Measurements from ENCODE around the gene TEPSIN.
A peak's percentile ranks its signal among the peaks of the same experiment; 100 is the strongest.

Gene TEPSIN

DNA sequence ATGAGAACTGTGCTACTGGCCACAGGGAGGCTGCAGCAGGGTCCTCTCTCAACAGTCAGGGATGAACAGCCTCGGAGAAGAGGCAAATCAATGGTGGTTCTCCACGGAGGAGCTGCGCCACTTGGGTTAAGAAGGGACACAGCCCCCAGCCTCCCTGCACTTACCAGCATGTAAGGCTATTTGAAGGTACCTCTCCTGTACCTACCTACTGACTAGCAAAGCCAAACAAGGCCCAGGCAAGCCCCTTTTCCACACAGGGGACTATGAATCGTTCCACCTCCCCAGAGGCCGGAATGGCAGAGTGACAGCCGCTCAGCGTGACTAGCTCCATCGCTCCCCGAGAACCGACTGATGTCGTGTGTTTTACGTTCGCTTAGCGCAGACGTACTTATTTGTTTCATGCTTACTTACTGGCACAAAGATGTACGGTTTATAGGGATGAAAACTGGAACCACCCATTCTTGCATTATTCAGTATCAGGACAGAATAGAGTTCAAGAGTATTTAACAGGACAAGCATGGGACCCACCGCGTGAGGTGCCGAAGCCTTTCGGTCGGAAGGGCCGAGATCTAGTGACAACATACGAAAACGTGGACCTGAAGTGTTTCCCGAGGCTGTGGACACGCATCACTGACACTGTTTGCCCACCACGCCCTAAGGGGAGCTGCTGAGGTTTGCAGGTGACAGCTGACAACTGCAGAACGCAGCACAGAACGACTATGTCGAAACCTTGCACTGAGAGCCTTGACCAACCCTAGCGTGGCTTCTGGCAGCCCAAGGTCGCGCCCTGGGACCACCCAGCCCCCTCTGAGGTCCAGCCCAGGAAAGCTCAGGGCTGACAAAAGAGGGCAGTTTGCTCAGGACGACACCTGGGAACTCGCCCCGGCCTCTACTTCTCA is 1.0 kb downstream of the TEPSIN start:
- Histone ChIP-seq H3K9me3 (ENCODE audit: control extremely low read depth in 1 of 5, control insufficient read depth in 4 of 5, insufficient read depth in 2 of 5, low read depth in 1 of 5, low read length in 4 of 5) (no peaks in the 10 kb centered on the region), H3K4me1 (ENCODE audit: control extremely low read depth in 1 of 4, control insufficient read depth in 4 of 4, insufficient read depth in 4 of 4, low read length in 3 of 4) (peaks cover 6 to 44% (median 38%) of the 10 kb centered on the region in 4 experiments), H3K4me3 (ENCODE audit: control insufficient read depth in 1 of 7, extremely low read depth in 1 of 7, insufficient read depth in 4 of 7, low read depth in 2 of 7, low read length in 6 of 7) (peak overlapping the region; percentile 79 to 95 (median 89)), H3K36me3 (ENCODE audit: control insufficient read depth in 4 of 4, insufficient read depth in 4 of 4, low read length in 3 of 4) (peaks cover 2 to 37% (median 20%) of the 10 kb centered on the region in 4 experiments), H3K27me3 (replicated peaks in 2 of 5; ENCODE audit: control insufficient read depth in 4 of 5, insufficient read depth in 5 of 5, low read length in 4 of 5) (no peaks in the 10 kb centered on the region), H3K27ac (ENCODE audit: insufficient read depth in 1 of 2, low read depth in 1 of 2, low read length in 2 of 2, poor library complexity in 1 of 2, severe bottlenecking in 2 of 2) (peak overlapping the region; percentile 66 to 85)
- 66% methylated on average over 33 of the region's 36 CpGs for WGBS (ENCODE audit: insufficient coverage)
- no peak for DNase-seq
- ChIA-PET CTCF (interaction anchor here (0.6 to 2.0 kb wide), 6 partner anchors 7 to 97 kb away, joined by 3 to 7 read pairs (median 3); no protein-coding TSS in a partner anchor), POLR2A (interaction anchor here (0.6 to 1.2 kb wide), 3 partner anchors 13 to 49 kb away, joined by 3 to 4 read pairs (median 3); no protein-coding TSS in a partner anchor)

GRCh38 chr17:81236784-81237183 is 2.1 kb downstream of the TEPSIN start:
- Histone ChIP-seq H3K27me3 (replicated peaks in 2 of 5; ENCODE audit: control insufficient read depth in 4 of 5, insufficient read depth in 5 of 5, low read length in 4 of 5) (no peaks in the 10 kb centered on the region), H3K4me3 (ENCODE audit: control insufficient read depth in 1 of 7, extremely low read depth in 1 of 7, insufficient read depth in 4 of 7, low read depth in 2 of 7, low read length in 6 of 7) (no peak overlapping the region), H3K4me1 (ENCODE audit: control extremely low read depth in 1 of 4, control insufficient read depth in 4 of 4, insufficient read depth in 4 of 4, low read length in 3 of 4) (peaks cover 6 to 33% (median 29%) of the 10 kb centered on the region in 4 experiments), H3K36me3 (ENCODE audit: control insufficient read depth in 4 of 4, insufficient read depth in 4 of 4, low read length in 3 of 4) (peaks cover 2 to 48% (median 28%) of the 10 kb centered on the region in 4 experiments), H3K27ac (ENCODE audit: insufficient read depth in 1 of 2, low read depth in 1 of 2, low read length in 2 of 2, poor library complexity in 1 of 2, severe bottlenecking in 2 of 2) (no peak overlapping the region), H3K9me3 (ENCODE audit: control extremely low read depth in 1 of 5, control insufficient read depth in 4 of 5, insufficient read depth in 2 of 5, low read depth in 1 of 5, low read length in 4 of 5) (no peaks in the 10 kb centered on the region)
- 94% methylated on average over 15 of the region's 21 CpGs for WGBS (ENCODE audit: insufficient coverage)
- CTCF ChIA-PET = interaction anchor here (0.7 kb wide), 1 partner anchor 94 kb away, joined by 3 read pairs; no protein-coding TSS in a partner anchor
- POLR2A ChIA-PET = no interaction called here
- no peak for DNase-seq

DNA sequence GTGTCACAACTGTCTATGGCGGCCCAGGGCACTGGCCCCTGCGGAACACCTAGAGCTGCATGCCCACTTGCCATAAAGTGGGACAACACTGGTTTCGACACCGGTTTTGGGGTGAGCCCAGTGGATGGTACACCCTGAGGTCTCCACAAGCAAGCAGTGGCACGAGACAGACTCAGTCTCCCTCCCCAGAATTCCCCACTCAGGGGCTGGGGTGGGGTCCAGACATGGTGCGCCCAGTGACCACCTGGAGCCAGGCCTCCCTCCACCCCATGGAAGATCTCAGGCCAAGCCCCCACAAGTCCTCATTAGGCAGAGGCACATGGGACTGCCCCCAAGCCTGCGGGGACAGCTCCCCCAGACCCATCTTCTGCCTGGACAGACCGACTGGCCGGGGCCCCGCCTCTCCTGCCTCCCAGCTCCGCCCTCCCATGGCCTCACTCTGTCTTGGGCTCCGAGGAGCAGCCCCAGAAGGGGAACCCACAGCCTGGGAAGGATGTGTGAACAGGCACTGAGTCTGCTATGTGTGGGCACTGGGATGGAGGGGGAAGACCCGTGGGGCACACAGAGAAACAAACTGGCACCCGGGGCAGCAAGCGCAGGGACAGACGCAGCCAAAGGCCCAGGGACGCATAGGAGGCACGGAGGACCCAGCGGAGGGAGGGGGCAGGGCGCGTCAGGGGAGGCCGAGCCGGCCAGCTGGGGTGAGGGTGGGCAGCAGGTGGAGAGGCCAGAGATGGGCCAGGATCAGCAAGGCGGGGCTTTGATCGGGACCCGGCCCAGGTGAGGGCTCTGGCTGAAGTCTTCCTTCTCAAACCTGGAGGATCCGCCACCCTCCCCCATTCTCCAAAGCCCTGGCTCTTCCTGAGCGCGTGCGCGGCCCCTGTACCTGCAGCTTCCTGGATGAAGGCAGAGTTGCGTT is 2.8 kb downstream of the TEPSIN start:
- no peak overlapping the region for H3K27ac ChIP-seq (ENCODE audit: insufficient read depth in 1 of 2, low read depth in 1 of 2, low read length in 2 of 2, poor library complexity in 1 of 2, severe bottlenecking in 2 of 2)
- H3K36me3 ChIP-seq (ENCODE audit: control insufficient read depth in 4 of 4, insufficient read depth in 4 of 4, low read length in 3 of 4) = peaks cover 2 to 49% (median 31%) of the 10 kb centered on the region in 4 experiments
- H3K4me3 ChIP-seq (ENCODE audit: control insufficient read depth in 1 of 7, extremely low read depth in 1 of 7, insufficient read depth in 4 of 7, low read depth in 2 of 7, low read length in 6 of 7) = no peak overlapping the region
- POLR2A ChIA-PET = no interaction called here
- no peaks in the 10 kb centered on the region for H3K27me3 ChIP-seq (replicated peaks in 2 of 5; ENCODE audit: control insufficient read depth in 4 of 5, insufficient read depth in 5 of 5, low read length in 4 of 5)
- H3K4me1 ChIP-seq (ENCODE audit: control extremely low read depth in 1 of 4, control insufficient read depth in 4 of 4, insufficient read depth in 4 of 4, low read length in 3 of 4) = peaks cover 6 to 30% (median 27%) of the 10 kb centered on the region in 4 experiments
- CTCF ChIA-PET = interaction anchor here (0.7 kb wide), 1 partner anchor 93 kb away, joined by 3 read pairs; no protein-coding TSS in a partner anchor
- no peak for DNase-seq
- 94% methylated on average over 24 of the region's 32 CpGs for WGBS (ENCODE audit: insufficient coverage)
- H3K9me3 ChIP-seq (ENCODE audit: control extremely low read depth in 1 of 5, control insufficient read depth in 4 of 5, insufficient read depth in 2 of 5, low read depth in 1 of 5, low read length in 4 of 5) = no peaks in the 10 kb centered on the region

DNA sequence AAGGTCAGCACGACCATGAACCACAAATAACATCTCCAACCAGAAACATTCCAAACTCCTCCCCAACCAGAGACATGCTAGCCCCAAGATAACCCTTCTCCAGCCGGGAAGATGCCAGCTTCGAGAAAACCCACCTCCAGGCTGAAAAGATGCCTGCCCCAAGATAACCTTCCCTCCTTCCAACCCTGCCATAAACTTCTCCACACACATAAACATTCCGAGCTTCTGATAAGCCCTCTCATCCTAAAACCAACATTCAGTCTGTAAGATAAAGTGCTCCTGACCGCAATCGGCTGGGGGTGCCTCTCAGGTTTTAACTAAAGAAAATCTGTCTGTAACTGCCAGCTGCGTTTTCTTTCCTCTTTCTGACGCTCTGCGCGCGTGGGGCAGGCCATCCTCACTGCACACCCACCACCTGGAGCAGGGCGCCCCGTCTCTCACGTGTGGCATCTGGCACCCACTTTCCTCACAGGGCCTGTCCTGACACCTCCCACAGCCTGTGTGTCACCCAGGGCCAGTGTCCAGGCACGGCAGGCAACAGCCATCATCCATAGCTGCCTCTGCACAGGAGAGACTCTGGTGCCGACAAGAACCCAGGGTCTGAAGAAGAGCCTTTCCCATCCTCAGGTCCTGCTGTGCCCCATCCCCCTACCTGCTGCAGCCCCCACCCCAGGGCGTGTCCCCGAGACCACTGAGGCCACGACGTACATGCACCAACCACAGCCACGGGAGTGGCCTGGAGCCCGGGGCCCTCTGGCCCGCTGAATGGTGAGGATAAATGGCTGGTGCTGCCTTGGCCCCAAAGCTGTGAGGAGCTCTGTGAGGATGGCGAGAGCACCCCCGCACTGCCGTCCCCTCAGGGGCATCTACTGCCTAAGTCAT is 3.7 kb downstream of the TEPSIN start:
- POLR2A ChIA-PET = no interaction called here
- peaks cover 2 to 56% (median 37%) of the 10 kb centered on the region in 4 experiments for H3K36me3 ChIP-seq (ENCODE audit: control insufficient read depth in 4 of 4, insufficient read depth in 4 of 4, low read length in 3 of 4)

DNA sequence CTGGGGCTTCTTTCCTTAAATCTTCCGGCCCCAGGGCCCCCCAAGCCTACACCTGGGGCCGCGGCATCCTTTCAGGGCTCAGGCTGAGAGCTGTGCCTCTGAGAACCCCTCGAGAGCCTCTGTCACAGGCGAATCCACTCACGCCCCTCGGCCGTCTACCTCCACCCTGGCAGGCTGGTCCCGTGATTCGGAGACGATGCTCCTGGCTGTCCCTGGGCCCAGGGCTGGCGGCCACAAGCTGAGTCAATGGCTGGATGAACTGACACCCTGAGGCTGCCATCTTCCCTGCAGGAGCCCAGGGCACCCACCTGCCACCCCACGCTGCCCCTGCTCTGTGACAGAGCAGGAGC is 4.4 kb downstream of the TEPSIN start:
- no peak for DNase-seq
- ChIA-PET POLR2A (no interaction called here), CTCF (interaction anchor here (1.2 kb wide), 1 partner anchor 10 kb away, joined by 3 read pairs; no protein-coding TSS in a partner anchor)
- H3K36me3 ChIP-seq (ENCODE audit: control insufficient read depth in 4 of 4, insufficient read depth in 4 of 4, low read length in 3 of 4) = peaks cover 8 to 63% (median 44%) of the 10 kb centered on the region in 4 experiments
- no peak overlapping the region for H3K4me3 ChIP-seq (ENCODE audit: control insufficient read depth in 1 of 7, extremely low read depth in 1 of 7, insufficient read depth in 4 of 7, low read depth in 2 of 7, low read length in 6 of 7)
- 96% methylated on average over 13 of the region's 13 CpGs for WGBS (ENCODE audit: insufficient coverage)
- H3K27me3 ChIP-seq (replicated peaks in 2 of 5; ENCODE audit: control insufficient read depth in 4 of 5, insufficient read depth in 5 of 5, low read length in 4 of 5) = no peaks in the 10 kb centered on the region
- no peak overlapping the region for H3K27ac ChIP-seq (ENCODE audit: insufficient read depth in 1 of 2, low read depth in 1 of 2, low read length in 2 of 2, poor library complexity in 1 of 2, severe bottlenecking in 2 of 2)
- H3K9me3 ChIP-seq (ENCODE audit: control extremely low read depth in 1 of 5, control insufficient read depth in 4 of 5, insufficient read depth in 2 of 5, low read depth in 1 of 5, low read length in 4 of 5) = no peaks in the 10 kb centered on the region
- H3K4me1 ChIP-seq (ENCODE audit: control extremely low read depth in 1 of 4, control insufficient read depth in 4 of 4, insufficient read depth in 4 of 4, low read length in 3 of 4) = peaks cover 4 to 14% (median 13%) of the 10 kb centered on the region in 4 experiments

More for the DNA sequence above, 3.7 kb downstream of the TEPSIN start:
- H3K27me3 ChIP-seq (replicated peaks in 2 of 5; ENCODE audit: control insufficient read depth in 4 of 5, insufficient read depth in 5 of 5, low read length in 4 of 5) = no peaks in the 10 kb centered on the region
- H3K4me3 ChIP-seq (ENCODE audit: control insufficient read depth in 1 of 7, extremely low read depth in 1 of 7, insufficient read depth in 4 of 7, low read depth in 2 of 7, low read length in 6 of 7) = no peak overlapping the region
- DNase-seq = no peak
- peaks cover 4 to 21% (median 20%) of the 10 kb centered on the region in 4 experiments for H3K4me1 ChIP-seq (ENCODE audit: control extremely low read depth in 1 of 4, control insufficient read depth in 4 of 4, insufficient read depth in 4 of 4, low read length in 3 of 4)
- 98% methylated on average over 18 of the region's 26 CpGs for WGBS (ENCODE audit: insufficient coverage)
- no peaks in the 10 kb centered on the region for H3K9me3 ChIP-seq (ENCODE audit: control extremely low read depth in 1 of 5, control insufficient read depth in 4 of 5, insufficient read depth in 2 of 5, low read depth in 1 of 5, low read length in 4 of 5)
- CTCF ChIA-PET = no interaction called here
- H3K27ac ChIP-seq (ENCODE audit: insufficient read depth in 1 of 2, low read depth in 1 of 2, low read length in 2 of 2, poor library complexity in 1 of 2, severe bottlenecking in 2 of 2) = no peak overlapping the region

DNA sequence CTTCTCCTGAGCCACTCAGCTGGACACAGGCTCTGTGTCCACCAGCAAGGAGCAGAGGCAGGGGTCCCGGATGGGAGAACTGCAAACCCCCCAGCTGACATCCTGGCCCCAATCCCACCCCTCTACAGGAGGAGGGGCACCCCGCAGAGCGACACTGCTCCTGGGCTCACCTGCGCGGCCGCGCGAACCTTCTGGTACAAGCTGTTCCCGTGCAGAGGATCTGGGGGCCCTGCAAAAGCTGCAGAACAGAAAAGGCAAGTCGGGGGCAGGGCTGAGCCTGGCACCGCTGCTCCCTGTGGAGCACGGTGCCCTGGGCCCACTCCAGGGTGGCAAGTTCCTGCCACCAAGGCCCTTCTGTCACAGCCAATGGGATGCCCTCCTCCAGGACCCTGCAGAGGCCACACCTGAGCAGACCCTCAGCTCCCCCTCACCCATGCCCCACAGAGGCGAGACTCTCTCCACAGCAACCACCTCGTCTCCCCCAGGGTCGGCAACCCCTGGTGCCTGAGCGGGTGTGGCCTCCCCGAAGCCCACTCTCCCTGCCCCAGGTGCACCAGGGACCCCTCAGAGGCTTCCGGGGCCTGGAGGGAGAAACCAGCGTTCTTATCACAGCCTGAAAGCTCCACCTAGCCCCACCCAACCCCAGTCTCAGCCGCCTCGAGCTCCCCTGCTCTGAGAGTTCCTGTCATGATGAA is 4.9 kb downstream of the TEPSIN start:
- Histone ChIP-seq H3K9me3 (ENCODE audit: control extremely low read depth in 1 of 5, control insufficient read depth in 4 of 5, insufficient read depth in 2 of 5, low read depth in 1 of 5, low read length in 4 of 5) (no peaks in the 10 kb centered on the region), H3K27ac (ENCODE audit: insufficient read depth in 1 of 2, low read depth in 1 of 2, low read length in 2 of 2, poor library complexity in 1 of 2, severe bottlenecking in 2 of 2) (no peak overlapping the region), H3K4me1 (ENCODE audit: control extremely low read depth in 1 of 4, control insufficient read depth in 4 of 4, insufficient read depth in 4 of 4, low read length in 3 of 4) (peaks cover 4 to 18% (median 13%) of the 10 kb centered on the region in 4 experiments), H3K27me3 (replicated peaks in 2 of 5; ENCODE audit: control insufficient read depth in 4 of 5, insufficient read depth in 5 of 5, low read length in 4 of 5) (no peaks in the 10 kb centered on the region), H3K4me3 (ENCODE audit: control insufficient read depth in 1 of 7, extremely low read depth in 1 of 7, insufficient read depth in 4 of 7, low read depth in 2 of 7, low read length in 6 of 7) (no peak overlapping the region), H3K36me3 (ENCODE audit: control insufficient read depth in 4 of 4, insufficient read depth in 4 of 4, low read length in 3 of 4) (peaks cover 8 to 66% (median 45%) of the 10 kb centered on the region in 4 experiments)
- POLR2A ChIA-PET = no interaction called here
- no peak for DNase-seq
- CTCF ChIA-PET = interaction anchor here (1.2 kb wide), 1 partner anchor 10 kb away, joined by 3 read pairs; no protein-coding TSS in a partner anchor
- 95% methylated on average over 18 of the region's 21 CpGs for WGBS (ENCODE audit: insufficient coverage)
